GM19467 (cell line): ENCODE data around the gene FAM204A.

ENCODE experiments used
- ATAC-seq: cut with Tn5 transposase; IDR thresholded peaks from one replicate; pipeline ENCODE4 v1.9.1; 2021; ENCODE audit warnings: mild to moderate bottlenecking, moderate library complexity; ENCODE audit not compliant: unreplicated experiment

FAM204A gene

GRCh38 chr10:118286051-118286838 lies 55.9 kb downstream of the FAM204A start:
- ATAC-seq: no peak

DNA sequence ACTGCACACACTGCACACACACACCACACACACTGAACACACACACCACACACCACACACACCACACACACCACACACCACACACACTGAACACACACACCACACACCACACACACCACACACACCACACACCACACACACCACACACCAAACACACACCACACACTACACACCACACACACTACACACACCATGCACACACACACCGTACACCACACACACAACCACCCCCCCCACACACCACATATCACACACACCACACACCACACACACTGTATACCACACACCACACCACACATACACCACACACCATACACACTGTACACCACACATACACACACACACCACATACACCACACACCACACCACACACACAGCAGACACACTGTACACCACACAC lies 59.5 kb downstream of the FAM204A start:
- ATAC-seq: no peak

GRCh38 chr10:118278649-118279048 lies 63.5 kb downstream of the FAM204A start:
- no peak for ATAC-seq

GRCh38 chr10:118277871-118278270 lies 64.3 kb downstream of the FAM204A start:
- no peak for ATAC-seq

DNA sequence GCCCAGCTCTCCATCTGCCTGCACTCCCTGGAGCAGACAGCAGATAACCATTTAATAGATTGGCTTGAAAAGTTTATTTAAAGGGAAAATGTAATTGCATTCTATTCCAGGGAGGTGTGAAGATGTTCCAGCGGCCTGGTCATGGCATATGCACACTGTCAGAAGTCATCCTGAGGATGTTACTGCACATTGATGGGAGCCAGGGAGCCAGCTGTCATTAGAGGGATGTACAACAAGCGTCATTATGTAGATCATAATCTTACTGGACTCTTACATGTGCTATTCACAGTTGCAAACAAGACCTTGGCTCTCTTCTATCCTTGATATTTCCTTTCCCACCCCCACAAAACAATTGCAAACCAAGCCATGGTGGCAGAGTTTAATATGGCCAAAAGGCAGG lies 65.4 kb downstream of the FAM204A start:
- no peak for ATAC-seq

- ATAC-seq: no peak
These were observed 65.9 kb downstream of the FAM204A start for GRCh38 chr10:118276204-118276603.

GRCh38 chr10:118273662-118274061 lies 68.5 kb downstream of the FAM204A start:
- ATAC-seq: no peak

DNA sequence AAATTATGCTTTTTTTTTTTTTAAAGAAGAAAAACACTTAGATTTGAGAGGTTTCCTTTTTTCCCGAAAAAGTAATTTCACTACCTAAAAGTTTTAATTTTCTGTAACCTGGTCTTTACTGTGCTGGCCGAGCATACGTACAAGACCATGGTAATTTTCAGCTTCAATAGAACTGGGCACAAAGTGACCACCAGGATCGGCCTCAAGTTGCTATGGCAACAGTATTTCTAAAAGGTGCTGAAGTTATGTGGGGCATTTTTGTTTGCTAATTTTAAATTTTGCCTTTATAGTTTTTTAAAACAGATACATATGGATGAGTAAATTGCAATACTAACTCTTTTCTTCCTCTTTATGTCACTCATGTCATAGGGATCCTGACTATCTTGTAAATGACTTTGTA lies 69.4 kb downstream of the FAM204A start:
- no peak for ATAC-seq

- no peak for ATAC-seq
These were observed 69.9 kb downstream of the FAM204A start for GRCh38 chr10:118272149-118272721.

DNA sequence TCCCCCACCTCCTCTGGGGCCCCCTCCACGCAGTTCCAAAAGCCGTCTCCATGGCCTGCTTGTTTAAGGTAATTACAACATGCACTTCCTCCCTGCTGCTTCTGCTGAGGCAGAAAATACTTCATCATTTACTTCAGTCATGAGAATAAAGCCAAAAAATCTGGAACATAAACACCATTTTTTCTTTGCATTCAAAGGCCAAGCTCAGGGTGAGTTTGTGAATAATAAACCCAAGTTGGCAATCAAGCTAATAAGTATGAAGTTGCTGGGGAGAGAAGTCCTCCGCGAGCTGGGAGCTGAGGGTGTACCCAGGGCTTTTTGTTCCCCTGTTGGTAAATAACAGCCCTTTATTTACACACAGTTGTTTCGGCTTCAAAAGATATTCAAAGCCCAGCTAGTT lies 70.5 kb downstream of the FAM204A start:
- no peak for ATAC-seq

GRCh38 chr10:118266098-118266748 lies 75.9 kb downstream of the FAM204A start:
- no peak for ATAC-seq

GRCh38 chr10:118264838-118265470 lies 77.2 kb downstream of the FAM204A start:
- ATAC-seq: no peak

- ATAC-seq: no peak
These were observed 77.9 kb downstream of the FAM204A start for GRCh38 chr10:118264252-118264651.

DNA sequence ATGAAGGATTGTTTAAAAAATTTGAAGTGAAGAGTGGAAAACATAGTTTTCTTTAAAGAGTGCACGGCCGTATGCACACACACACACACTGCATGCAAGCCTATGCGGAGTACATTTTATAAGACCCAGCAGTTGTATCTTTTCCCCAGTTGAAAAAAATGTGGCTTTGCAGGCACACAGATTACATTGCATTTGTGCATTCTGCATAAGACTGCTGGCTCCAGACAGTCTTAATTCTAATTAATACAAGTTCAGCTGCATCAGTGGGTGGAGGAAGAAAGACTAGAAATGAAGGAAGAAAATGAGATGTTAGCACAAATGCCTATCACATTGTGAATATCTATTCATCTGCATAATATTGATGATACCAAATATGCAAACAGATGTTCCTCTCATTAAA lies 79.6 kb downstream of the FAM204A start:
- no peak for ATAC-seq

- ATAC-seq: no peak
These were observed 82.7 kb downstream of the FAM204A start for GRCh38 chr10:118259288-118259906.

- ATAC-seq: no peak
These were observed 83.8 kb downstream of the FAM204A start for GRCh38 chr10:118258285-118258684.

- ATAC-seq: no peak
These were observed 85.1 kb downstream of the FAM204A start for GRCh38 chr10:118256825-118257570.

GRCh38 chr10:118256209-118256608 lies 85.9 kb downstream of the FAM204A start:
- ATAC-seq: no peak

- no peak for ATAC-seq
These were observed 86.8 kb downstream of the FAM204A start for GRCh38 chr10:118255355-118255754.

- ATAC-seq: no peak
These were observed 87.5 kb downstream of the FAM204A start for GRCh38 chr10:118254654-118255053.

GRCh38 chr10:118253397-118253796 lies 88.7 kb downstream of the FAM204A start:
- no peak for ATAC-seq
